Activated CD4-positive, CD25-positive, alpha-beta regulatory T cell treated with anti-CD3 and anti-CD28 coated beads, Interleukin-2, amount 50 U/mL, for 72 hours (primary cell): ENCODE results near the gene GJA3.

Experiments used
- DNase-seq: peaks from one replicate; pipeline ENCODE4 v3.0.0; 2021

GJA3 gene

DNA sequence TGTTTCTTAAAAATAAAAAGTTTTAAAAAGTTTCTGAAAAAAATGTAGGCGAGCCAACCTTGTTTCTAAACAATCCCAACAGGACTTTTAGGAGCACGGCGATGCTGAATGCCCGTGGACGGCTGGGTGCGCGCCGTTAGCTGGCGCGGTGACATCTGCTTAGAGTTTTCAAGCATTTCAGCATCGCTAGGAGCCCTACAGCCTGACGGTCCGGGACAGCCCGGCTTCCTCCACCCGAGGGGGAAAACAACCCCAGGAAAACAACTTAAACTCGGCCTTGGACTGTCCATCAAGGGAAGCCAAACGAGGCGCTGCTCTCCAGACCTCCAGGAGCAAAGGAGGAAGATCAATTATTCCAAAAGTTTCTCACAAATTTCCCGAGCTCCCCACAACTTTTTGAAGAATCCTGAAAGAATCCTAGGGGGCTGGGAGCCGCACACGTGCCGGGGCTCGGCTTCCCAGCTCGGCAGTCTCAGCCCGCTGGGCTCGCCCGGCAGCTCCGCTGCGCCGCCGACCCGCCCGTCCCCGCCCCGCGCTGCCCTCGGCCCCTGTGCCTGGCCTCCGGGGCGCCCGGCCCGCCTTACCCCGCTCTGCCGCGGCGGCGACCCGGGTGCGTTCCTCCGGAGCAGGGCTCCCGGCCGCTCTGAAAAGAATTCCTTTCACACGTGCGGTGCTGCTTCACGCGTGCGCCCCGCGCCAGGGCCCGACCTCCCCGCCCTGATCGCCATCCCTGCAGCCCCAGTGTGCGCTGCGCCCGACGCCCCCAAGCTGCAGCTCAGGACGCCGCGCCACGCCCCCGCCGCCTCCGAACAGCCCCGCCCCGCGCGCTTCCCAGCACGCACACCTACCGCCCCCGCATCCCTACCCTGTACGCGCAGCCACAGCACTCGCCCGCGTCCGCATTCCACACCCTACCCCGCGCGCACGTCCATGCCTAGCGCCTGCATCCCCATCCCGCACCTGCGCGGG is at the start of gene GJA3:
TSS of gene GJA3 (minus strand) at position 747 of the 969 bp plus-strand sequence. CDS start 17,764 bp downstream, outside the sequence.
- DNase-seq = peak; percentile 47

- no peak for DNase-seq
Measured at GRCh38 chr13:20209948-20210347, 49.1 kb upstream of the GJA3 start.

DNA sequence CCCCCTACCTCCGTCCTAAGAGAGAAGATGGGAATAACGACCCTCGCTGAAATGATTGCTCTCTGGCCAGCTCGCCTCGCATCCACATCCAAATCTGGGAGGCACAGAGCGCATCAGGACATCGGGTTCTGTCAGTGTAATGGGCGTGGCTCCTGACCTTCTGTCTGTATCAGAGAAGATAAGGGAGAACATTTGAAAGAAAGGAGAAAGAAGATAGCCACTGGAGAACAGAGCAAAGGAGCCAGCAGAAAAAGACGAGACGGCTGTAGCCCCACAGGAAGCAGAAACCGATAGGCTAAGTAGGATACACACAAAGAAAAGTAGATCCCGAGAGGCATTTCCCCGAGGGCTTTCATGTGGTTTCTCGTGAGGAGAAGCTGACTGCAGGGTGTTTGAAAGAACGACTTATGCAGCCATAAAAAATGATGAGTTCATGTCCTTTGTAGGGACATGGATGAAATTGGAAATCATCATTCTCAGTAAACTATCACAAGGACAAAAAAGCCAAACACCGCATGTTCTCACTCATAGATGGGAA is 45.9 kb upstream of the GJA3 start:
- DNase-seq = no peak

- DNase-seq = no peak
Measured at GRCh38 chr13:20206065-20206697, 45.3 kb upstream of the GJA3 start.

DNA sequence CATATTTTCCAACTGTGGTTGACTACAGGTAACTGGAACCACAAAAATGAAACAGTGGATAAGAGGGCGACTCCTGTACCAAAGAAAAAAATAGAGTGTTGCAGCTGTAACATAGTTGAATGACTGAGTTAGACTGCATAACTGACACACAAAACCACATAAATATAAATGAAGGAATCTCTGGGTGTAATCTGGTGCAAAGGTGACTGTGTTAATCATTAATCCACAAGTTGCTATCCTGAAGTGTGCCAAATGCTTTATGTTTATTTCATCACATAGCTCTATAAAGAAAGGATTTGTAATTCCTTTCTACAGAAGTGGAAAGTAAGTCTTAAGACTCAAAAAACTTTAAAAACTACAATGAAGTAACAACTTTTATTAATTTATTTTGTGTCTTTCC is 37.9 kb upstream of the GJA3 start:
- no peak for DNase-seq

DNA sequence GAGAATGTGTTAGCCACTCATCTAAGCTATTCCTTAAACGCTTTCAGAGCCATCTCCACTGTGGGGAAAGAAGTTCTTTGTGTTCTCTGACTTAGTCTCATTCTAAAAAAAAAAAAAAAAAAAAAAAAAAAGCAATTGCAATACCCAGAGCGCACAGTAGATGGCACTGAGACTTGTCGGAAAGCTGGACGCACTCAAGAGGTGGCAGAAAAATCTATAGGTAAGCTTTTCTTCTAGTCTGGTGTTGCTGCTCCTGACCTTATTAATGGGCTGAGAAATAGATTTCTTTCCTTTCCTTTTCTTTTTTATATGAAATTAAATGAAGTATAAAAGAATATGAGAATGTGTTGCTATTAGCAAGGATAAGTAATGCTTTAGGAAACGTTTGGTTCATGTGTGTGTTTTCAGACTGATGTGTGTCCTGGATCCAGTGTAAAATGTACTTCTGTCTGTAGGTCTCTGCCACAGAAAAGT is 36.5 kb upstream of the GJA3 start:
- DNase-seq = no peak

DNA sequence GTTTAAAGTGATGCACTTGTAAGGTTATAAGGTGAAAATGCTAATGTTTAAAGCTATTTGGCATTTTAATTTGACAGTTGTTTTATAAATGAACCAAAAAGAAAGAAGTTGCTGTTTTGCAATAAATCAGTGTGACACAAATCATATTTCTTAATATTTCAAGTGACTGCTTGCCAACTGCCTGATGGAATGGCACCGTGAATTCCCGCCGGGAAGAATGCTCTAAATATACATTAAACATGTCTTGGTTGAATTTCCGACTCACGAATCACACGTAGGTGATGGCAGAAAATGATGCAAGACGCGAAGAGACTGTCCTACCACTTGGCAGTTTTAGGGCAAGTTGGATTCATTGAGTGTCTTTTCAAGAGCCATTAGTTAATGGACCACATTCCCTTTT is 34.9 kb upstream of the GJA3 start:
- DNase-seq = no peak

DNA sequence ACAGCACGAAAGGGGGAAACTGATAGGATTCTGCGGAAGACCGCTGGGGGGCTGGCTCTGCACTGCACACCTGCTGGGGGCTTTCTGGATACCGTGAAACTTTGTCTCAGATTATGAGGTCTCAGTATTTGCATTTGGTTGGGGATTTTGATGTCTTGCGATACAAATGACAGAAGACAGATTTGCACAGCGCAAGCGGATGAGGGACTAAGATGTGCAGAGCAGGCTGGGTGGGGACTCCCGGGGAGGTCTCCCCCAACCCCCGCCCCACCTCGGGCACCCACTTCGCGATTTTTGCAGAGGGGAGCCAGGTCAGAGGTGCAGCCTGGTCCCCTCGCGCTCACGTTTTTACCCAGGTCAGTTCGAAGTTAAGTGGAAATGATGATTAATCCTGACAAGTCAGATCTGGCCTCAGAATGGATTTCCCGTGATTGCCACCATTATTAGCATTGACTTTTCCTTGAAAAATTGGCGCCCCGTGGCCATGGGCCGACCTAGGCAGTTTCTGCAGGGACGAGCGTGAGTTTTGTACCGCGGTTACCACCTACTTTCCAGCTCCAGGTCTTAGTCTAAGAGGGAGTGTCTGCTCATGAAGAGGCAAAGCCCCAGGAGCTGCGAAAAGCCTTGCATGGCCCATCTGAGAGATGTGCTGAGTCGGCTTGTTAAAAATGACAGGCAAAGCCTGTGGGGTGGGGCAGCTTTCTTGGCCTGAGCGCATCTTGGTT is 33.2 kb upstream of the GJA3 start:
- DNase-seq = no peak

- no peak for DNase-seq
Measured at GRCh38 chr13:20193162-20193906, 32.5 kb upstream of the GJA3 start.

DNA sequence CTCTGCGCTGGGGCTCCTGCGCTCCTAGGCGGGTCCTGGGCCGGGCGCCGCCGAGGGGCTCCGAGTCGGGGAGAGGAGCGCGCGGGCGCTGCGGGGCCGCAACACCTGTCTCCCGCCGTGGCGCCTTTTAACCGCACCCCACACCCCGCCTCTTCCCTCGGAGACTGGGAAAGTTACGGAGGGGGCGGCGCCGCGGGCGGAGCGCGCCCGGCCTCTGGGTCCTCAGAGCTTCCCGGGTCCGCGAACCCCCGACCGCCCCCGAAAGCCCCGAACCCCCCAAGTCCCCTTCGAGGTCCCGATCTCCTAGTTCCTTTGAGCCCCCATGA is 31.9 kb upstream of the GJA3 start, which contains the start of gene GJB2:
TSS of gene GJB2 (minus strand) at position 103 of the 326 bp plus-strand sequence. CDS start 3,357 bp downstream, outside the sequence.
- DNase-seq = no peak

- no peak for DNase-seq
Measured at GRCh38 chr13:20192158-20192835, 31.4 kb upstream of the GJA3 start.

DNA sequence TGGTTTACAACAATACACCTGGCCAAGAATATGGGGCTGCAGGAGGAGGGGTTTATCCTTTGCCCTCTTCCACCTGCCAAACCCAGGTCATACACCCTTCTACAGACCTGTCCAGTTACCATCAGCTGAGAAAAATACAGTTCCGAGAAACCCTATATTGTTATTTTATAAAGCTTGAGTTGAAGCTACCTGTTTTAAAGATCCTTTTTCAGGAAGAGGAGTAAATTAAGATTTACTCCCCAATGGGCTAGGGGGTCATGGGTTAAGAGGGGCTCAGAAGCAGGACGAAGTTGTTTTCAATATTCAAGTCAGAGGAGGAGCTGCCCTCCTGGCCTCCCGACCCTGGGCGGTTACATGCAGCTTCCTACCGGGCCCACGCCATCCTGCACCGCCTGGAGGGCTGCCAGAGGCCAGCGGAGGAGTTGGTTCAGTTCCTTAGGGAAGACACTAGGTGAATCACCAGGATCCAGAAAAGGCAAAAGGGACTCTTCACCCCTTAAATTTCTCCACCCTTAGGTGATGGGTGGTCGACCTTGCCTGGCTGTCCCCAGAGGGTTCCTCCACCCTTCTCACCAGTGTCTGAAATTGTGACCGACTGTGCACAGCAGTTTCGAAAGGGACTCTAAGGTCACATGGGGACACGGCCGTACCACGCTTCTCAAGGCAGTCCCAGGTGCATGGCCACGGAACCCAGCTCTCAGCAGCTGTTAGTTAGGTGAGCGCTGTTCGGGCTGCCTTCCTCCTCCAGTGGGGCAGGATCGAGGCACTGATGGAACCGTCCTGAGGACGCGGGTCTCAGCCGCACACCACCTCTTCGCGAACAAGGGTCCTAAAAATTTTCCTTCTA is 30.7 kb upstream of the GJA3 start:
- no peak for DNase-seq

DNA sequence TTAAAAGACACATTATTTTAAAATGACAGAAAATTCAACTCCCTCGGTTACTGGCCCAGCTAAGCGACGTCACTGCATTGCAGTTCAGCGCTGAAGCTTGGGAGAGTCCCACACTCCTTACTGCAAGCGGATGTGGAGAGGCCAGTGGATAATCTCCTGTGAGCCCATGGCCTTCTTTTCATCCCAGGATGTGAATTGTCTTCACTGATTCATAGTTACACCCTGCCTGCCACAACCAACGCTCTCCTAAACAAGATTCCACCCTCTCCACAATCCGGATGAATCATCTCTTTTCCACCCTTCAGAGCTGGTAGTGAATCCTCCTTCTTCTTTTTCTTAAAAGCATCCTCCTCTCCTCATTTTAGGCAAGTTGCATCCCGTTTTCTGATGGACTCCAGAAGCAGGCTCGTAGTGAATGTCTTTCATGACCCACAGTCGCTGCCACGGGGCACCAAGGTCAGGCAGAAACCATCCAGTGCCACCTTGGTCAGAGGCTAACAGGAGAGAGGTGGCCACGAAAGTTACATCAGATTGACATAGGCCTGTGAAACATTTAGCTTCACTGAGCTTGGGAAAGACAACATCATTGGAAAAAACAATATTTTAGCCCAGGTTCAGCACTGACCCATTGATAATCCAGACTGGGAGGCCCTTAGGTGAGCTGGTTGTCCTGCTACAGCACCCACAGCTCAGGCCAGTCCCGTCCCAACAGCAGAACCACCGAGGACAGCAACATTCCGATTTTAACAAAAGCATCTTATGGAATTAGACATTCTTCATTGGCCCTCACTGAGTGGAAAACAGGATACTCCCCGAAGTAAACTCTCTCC is 29.8 kb upstream of the GJA3 start:
- DNase-seq = no peak

DNA sequence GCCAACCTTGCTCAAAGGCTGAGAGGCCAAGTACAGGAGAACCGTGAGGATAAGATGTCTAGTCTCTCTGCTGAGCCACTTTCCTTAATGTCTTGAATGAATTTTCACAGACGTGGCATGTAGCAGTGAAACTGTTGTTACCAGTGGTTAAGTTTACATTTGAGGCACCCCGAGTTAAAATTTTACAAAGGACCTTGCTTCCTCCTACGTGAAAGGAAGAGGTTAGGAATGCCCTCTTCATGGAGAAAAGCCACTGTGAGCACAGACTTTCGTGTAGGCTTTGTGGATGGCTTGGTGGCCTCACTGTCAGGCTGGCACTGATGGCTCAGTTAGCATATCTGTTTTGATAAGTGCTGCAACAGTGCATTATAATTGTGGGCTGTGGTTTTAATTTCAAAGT is 29.2 kb upstream of the GJA3 start:
- DNase-seq = no peak

DNA sequence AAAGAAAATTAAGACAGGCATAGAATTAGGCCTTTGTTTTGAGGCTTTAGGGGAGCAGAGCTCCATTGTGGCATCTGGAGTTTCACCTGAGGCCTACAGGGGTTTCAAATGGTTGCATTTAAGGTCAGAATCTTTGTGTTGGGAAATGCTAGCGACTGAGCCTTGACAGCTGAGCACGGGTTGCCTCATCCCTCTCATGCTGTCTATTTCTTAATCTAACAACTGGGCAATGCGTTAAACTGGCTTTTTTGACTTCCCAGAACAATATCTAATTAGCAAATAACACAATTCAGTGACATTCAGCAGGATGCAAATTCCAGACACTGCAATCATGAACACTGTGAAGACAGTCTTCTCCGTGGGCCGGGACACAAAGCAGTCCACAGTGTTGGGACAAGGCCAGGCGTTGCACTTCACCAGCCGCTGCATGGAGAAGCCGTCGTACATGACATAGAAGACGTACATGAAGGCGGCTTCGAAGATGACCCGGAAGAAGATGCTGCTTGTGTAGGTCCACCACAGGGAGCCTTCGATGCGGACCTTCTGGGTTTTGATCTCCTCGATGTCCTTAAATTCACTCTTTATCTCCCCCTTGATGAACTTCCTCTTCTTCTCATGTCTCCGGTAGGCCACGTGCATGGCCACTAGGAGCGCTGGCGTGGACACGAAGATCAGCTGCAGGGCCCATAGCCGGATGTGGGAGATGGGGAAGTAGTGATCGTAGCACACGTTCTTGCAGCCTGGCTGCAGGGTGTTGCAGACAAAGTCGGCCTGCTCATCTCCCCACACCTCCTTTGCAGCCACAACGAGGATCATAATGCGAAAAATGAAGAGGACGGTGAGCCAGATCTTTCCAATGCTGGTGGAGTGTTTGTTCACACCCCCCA is 28.1 kb upstream of the GJA3 start:
- DNase-seq = no peak

GRCh38 chr13:20186771-20187170 is 25.9 kb upstream of the GJA3 start:
- no peak for DNase-seq

GRCh38 chr13:20185366-20186056 is 24.7 kb upstream of the GJA3 start:
- no peak for DNase-seq

GRCh38 chr13:20182231-20182846 is 21.5 kb upstream of the GJA3 start:
- peak; percentile 45 for DNase-seq
